Thoracic aorta (tissue), 2 donors: ENCODE data around the gene RUBCNL. TPM values are rescaled to one million over a fixed set of nuclear protein-coding genes. Genes with fewer than 3 reads are reported as not detected.
A peak's percentile ranks its signal among the peaks of the same experiment; 100 is the strongest.

Experiments
- ATAC-seq: fragments of 150-250 bp; one replicate; pipeline ENCODE4 v1.8.0; 2017; ENCODE audit warnings: low read depth; ENCODE audit not compliant: insufficient number of reproducible peaks, low FRiP score
- DNase-seq: peaks from one replicate; pipeline ENCODE4 v3.0.0-alpha.2; 2020; ENCODE audit warnings: low spot score
- H3K27ac ChIP-seq, 2 donors: fragments of 200-600 bp; sonication (generic); 1 replicate in 1 of 2; 2 replicates in 1 of 2; pipeline ENCODE4 v1.5.1; 2016; ENCODE audit warnings: mild to moderate bottlenecking in 2 of 2, moderate library complexity in 2 of 2
- H3K27me3 ChIP-seq: fragments of 200-600 bp; sonication (generic); replicated peaks from 2 replicates; pipeline ENCODE4 v1.6.0; 2016; ENCODE audit warnings: mild to moderate bottlenecking; ENCODE audit not compliant: insufficient read depth
- H3K36me3 ChIP-seq: fragments of 200-600 bp; sonication (generic); one replicate; pipeline ENCODE4 v1.5.1; 2016
- H3K4me1 ChIP-seq, 2 donors: fragments of 200-600 bp; sonication (generic); 1 replicate in 1 of 2; 2 replicates in 1 of 2; pipeline versions ENCODE4 v1.5.1 to v1.6.0; 2016; ENCODE audit warnings: low read depth in 2 of 2, mild to moderate bottlenecking in 1 of 2; ENCODE audit not compliant: control insufficient read depth in 1 of 2
- H3K4me3 ChIP-seq: fragments of 200-600 bp; sonication (generic); 2 replicates; pipeline ENCODE4 v1.5.1; 2016; ENCODE audit warnings: mild to moderate bottlenecking
- H3K9me3 ChIP-seq: fragments of 200-600 bp; sonication (generic); 2 replicates; pipeline ENCODE4 v1.5.1; 2016
- CTCF ChIP-seq: fragments of 200-600 bp; sonication (generic); IDR thresholded peaks from one replicate; pipeline ENCODE4 v1.5.1; 2019; ENCODE audit warnings: antibody characterized with exemption
- total RNA-seq, 2 donors: library from RNA; depleted of rRNA; stranded (reverse); fragments of >200 nt; gene quantifications; one replicate each; pipeline versions ENCODE4 v1.1.0 to v1.2.3, GENCODE V29; 2016

The RUBCNL gene
- total RNA-seq, 2 donors from 2014 or later = 7.3 to 14.0 TPM

- Histone ChIP-seq H3K4me1 (peaks cover 19 to 31% of the 10 kb centered on the region in 2 donors), H3K9me3 (no peaks in the 10 kb centered on the region), H3K36me3 (no peaks in the 10 kb centered on the region), H3K27ac (peak overlapping the region in 1 of 2 donors; percentile 37), H3K4me3 (no peak overlapping the region), H3K27me3 (no peaks in the 10 kb centered on the region)
- no peak for DNase-seq
- TF ChIP-seq CTCF = no peak
- ATAC-seq = no peak
Measured at GRCh38 chr13:46297361-46297811, 89.7 kb downstream of the RUBCNL start.

- peaks cover 19 to 31% of the 10 kb centered on the region in 2 donors for H3K4me1 ChIP-seq
- no peak overlapping the region for H3K4me3 ChIP-seq
- no peak for TF ChIP-seq CTCF
- no peaks in the 10 kb centered on the region for H3K9me3 ChIP-seq
- ATAC-seq = no peak
- no peaks in the 10 kb centered on the region for H3K27me3 ChIP-seq
- no peaks in the 10 kb centered on the region for H3K36me3 ChIP-seq
- H3K27ac ChIP-seq = peak overlapping the region in 1 of 2 donors; percentile 37
- no peak for DNase-seq
Measured at GRCh38 chr13:46296921-46297320, 90.1 kb downstream of the RUBCNL start.

GRCh38 chr13:46296115-46296822 is 90.8 kb downstream of the RUBCNL start:
- peak; percentile 88 for ATAC-seq
- Histone ChIP-seq H3K9me3 (no peaks in the 10 kb centered on the region), H3K4me1 (peaks cover 19 to 31% of the 10 kb centered on the region in 2 donors), H3K36me3 (no peaks in the 10 kb centered on the region), H3K4me3 (no peak overlapping the region), H3K27me3 (no peaks in the 10 kb centered on the region), H3K27ac (peak overlapping the region in 1 of 2 donors; percentile 37)
- no peak for DNase-seq
- TF ChIP-seq CTCF = no peak

- no peaks in the 10 kb centered on the region for H3K27me3 ChIP-seq
- TF ChIP-seq CTCF = no peak
- no peak overlapping the region for H3K4me3 ChIP-seq
- no peak overlapping the region for H3K27ac ChIP-seq
- no peak for ATAC-seq
- H3K36me3 ChIP-seq = no peaks in the 10 kb centered on the region
- no peaks in the 10 kb centered on the region for H3K9me3 ChIP-seq
- peaks cover 19 to 31% of the 10 kb centered on the region in 2 donors for H3K4me1 ChIP-seq
- no peak for DNase-seq
Measured at GRCh38 chr13:46295491-46296114, 91.4 kb downstream of the RUBCNL start.

- Histone ChIP-seq H3K27ac (no peak overlapping the region), H3K36me3 (no peaks in the 10 kb centered on the region), H3K9me3 (no peaks in the 10 kb centered on the region), H3K4me3 (no peak overlapping the region), H3K27me3 (no peaks in the 10 kb centered on the region), H3K4me1 (peaks cover 19 to 31% of the 10 kb centered on the region in 2 donors)
- no peak for TF ChIP-seq CTCF
- no peak for ATAC-seq
- no peak for DNase-seq
Measured at GRCh38 chr13:46293436-46293835, 93.6 kb downstream of the RUBCNL start.

Other genes with a start within 250 kb of the RUBCNL start
- gene LCP1, start 205.1 kb downstream of the RUBCNL start, total RNA-seq = 10 to 100 TPM; 61.7 to 66.3 TPM
- gene LRRC63, start 175.3 kb downstream of the RUBCNL start, total RNA-seq = 1 to 10 TPM in 1 of 2 donors, not detected in 1; 3.6 TPM
- 10 to 100 TPM; 29.4 to 38.9 TPM for gene LRCH1, start 165.9 kb upstream of the RUBCNL start, total RNA-seq